ENCODE measurements around the gene UBXN2A.

UBXN2A gene

DNA sequence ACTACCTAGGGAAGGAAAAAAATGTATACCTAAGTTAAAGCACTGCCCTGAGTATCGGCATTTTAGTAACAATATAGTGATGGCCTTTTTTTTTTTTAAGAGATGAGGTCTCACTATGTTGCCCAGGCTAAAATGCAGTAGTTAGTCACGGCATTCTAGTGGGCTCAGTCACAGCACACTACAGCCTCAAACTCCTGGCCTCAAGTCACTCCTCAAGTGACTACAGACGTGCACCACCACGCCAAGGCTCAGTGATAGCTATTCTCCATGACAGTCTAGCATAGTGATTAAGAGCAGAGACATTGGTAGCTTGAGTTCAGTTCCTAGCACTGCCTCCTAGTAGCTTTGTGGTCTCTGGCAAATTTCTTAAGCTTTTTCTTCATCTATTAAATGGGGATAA is 27.6 kb downstream of the UBXN2A start:
- Histone ChIP-seq H3K4me2 (ENCODE audit: low read length, poor library complexity, severe bottlenecking) (no peak overlapping the region), H2BK120ac (ENCODE audit: low read depth, low read length) (no peak overlapping the region), H2BK15ac (ENCODE audit: low read depth, poor library complexity, severe bottlenecking) (no peak overlapping the region), H3K4ac (ENCODE audit: low read depth in 1 of 2, low read length in 2 of 2) (no peak overlapping the region), H3K18ac (ENCODE audit: low read depth in 1 of 2, low read length in 2 of 2) (no peak overlapping the region), H3K27me3 (ENCODE audit: control insufficient read depth in 1 of 2, insufficient read depth in 1 of 2, low read length in 2 of 2) (no peaks in the 10 kb centered on the region), H3K9ac (ENCODE audit: low read length) (no peak overlapping the region), H4K8ac (ENCODE audit: low read length) (no peak overlapping the region), H4K91ac (ENCODE audit: low read length) (no peak overlapping the region), H3K9me3 (ENCODE audit: control insufficient read depth, low read length) (no peaks in the 10 kb centered on the region), H3K27ac (ENCODE audit: low read length, poor library complexity, severe bottlenecking) (no peak overlapping the region), H3K36me3 (ENCODE audit: control insufficient read depth in 1 of 2, insufficient read depth in 2 of 2, low read depth in 1 of 2, low read length in 2 of 2) (peaks cover 6 to 28% of the 10 kb centered on the region in 2 experiments), H2AFZ (ENCODE audit: low read depth, low read length) (no peak overlapping the region), H2AK5ac (ENCODE audit: low read length, severe bottlenecking) (no peak overlapping the region), H2BK5ac (ENCODE audit: low read depth, low read length, poor library complexity, severe bottlenecking) (no peak overlapping the region), H3K4me3 (ENCODE audit: insufficient read depth in 1 of 2, low read depth in 1 of 2, low read length in 2 of 2) (no peak overlapping the region), H2BK12ac (ENCODE audit: low read length in 2 of 2) (no peak overlapping the region), H3K14ac (ENCODE audit: low read length in 2 of 2) (no peak overlapping the region), H3K4me1 (ENCODE audit: control insufficient read depth, insufficient read depth, low read depth, low read length) (no peaks in the 10 kb centered on the region), H3K23ac (ENCODE audit: low read length in 2 of 2) (no peak overlapping the region), H3K79me1 (replicated peaks; ENCODE audit: low read length, poor library complexity, severe bottlenecking) (peaks cover 18% of the 10 kb centered on the region)
- 96% methylated on average over 4 of the region's 4 CpGs for WGBS
- no peak for DNase-seq

DNA sequence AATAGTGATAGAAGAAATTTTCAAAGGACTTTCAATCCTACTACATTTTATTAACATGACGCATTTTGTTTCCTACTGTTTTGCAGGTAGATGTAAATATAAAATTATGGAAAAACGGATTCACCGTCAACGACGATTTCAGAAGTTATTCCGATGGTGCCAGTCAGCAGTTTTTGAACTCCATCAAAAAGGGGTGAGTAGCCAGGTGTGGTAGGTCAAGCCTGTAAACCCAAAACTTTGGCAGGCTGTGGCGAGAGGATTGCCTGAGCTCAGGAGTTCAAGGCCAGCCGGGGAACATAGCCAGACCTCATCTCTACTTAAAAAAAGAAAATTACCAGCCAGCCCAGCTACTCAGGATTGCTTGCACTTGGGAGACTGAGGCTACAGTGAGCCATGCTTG is 36.6 kb downstream of the UBXN2A start:
- no peak overlapping the region for H3K9ac ChIP-seq (ENCODE audit: low read length)
- no peak overlapping the region for H2BK15ac ChIP-seq (ENCODE audit: low read depth, poor library complexity, severe bottlenecking)
- peaks cover 12 to 31% of the 10 kb centered on the region in 2 experiments for H3K36me3 ChIP-seq (ENCODE audit: control insufficient read depth in 1 of 2, insufficient read depth in 2 of 2, low read depth in 1 of 2, low read length in 2 of 2)
- no peak overlapping the region for H3K4ac ChIP-seq (ENCODE audit: low read depth in 1 of 2, low read length in 2 of 2)
- 100% methylated on average over 8 of the region's 8 CpGs for WGBS
- H3K4me3 ChIP-seq (ENCODE audit: insufficient read depth in 1 of 2, low read depth in 1 of 2, low read length in 2 of 2), result no peak overlapping the region
- no peak overlapping the region for H2AK5ac ChIP-seq (ENCODE audit: low read length, severe bottlenecking)
- no peak overlapping the region for H2BK12ac ChIP-seq (ENCODE audit: low read length in 2 of 2)
- H3K18ac ChIP-seq (ENCODE audit: low read depth in 1 of 2, low read length in 2 of 2), result no peak overlapping the region
- H3K9me3 ChIP-seq (ENCODE audit: control insufficient read depth, low read length), result no peaks in the 10 kb centered on the region
- no peak overlapping the region for H3K23ac ChIP-seq (ENCODE audit: low read length in 2 of 2)
- H2AFZ ChIP-seq (ENCODE audit: low read depth, low read length), result no peak overlapping the region
- no peak overlapping the region for H2BK120ac ChIP-seq (ENCODE audit: low read depth, low read length)
- H3K4me2 ChIP-seq (ENCODE audit: low read length, poor library complexity, severe bottlenecking), result no peak overlapping the region
- no peak overlapping the region for H3K14ac ChIP-seq (ENCODE audit: low read length in 2 of 2)
- H3K79me1 ChIP-seq (replicated peaks; ENCODE audit: low read length, poor library complexity, severe bottlenecking), result peaks cover 1% of the 10 kb centered on the region
- H3K27me3 ChIP-seq (ENCODE audit: control insufficient read depth in 1 of 2, insufficient read depth in 1 of 2, low read length in 2 of 2), result no peaks in the 10 kb centered on the region
- no peak overlapping the region for H4K8ac ChIP-seq (ENCODE audit: low read length)
- no peaks in the 10 kb centered on the region for H3K4me1 ChIP-seq (ENCODE audit: control insufficient read depth, insufficient read depth, low read depth, low read length)
- H4K91ac ChIP-seq (ENCODE audit: low read length), result no peak overlapping the region
- no peak overlapping the region for H2BK5ac ChIP-seq (ENCODE audit: low read depth, low read length, poor library complexity, severe bottlenecking)
- DNase-seq, result no peak
- H3K27ac ChIP-seq (ENCODE audit: low read length, poor library complexity, severe bottlenecking), result no peak overlapping the region

DNA sequence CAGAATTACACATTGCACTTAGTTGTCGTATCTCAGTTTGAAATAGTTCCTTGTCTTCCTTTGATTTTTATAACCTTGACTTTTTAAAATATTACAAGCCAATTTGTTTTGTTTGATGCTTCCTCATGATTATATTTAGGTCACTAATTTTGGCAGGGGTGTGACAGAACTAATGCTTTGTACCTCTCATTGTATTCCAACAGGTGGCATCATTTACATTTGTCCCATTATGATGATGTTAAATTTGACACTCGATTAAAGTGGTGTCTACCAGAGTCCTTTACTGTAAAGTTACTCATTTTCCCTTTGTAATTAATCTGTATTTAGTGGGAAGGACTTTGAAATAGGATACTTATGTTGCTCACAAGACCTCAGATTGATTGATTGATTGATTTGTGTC is 48.1 kb downstream of the UBXN2A start:
- H3K14ac ChIP-seq (ENCODE audit: low read length in 2 of 2), result no peak overlapping the region
- no peak overlapping the region for H2AFZ ChIP-seq (ENCODE audit: low read depth, low read length)
- no peak overlapping the region for H2BK15ac ChIP-seq (ENCODE audit: low read depth, poor library complexity, severe bottlenecking)
- H3K27ac ChIP-seq (ENCODE audit: low read length, poor library complexity, severe bottlenecking), result no peak overlapping the region
- H3K9ac ChIP-seq (ENCODE audit: low read length), result no peak overlapping the region
- no peak overlapping the region for H4K91ac ChIP-seq (ENCODE audit: low read length)
- no peaks in the 10 kb centered on the region for H3K9me3 ChIP-seq (ENCODE audit: control insufficient read depth, low read length)
- no peaks in the 10 kb centered on the region for H3K27me3 ChIP-seq (ENCODE audit: control insufficient read depth in 1 of 2, insufficient read depth in 1 of 2, low read length in 2 of 2)
- H2BK120ac ChIP-seq (ENCODE audit: low read depth, low read length), result no peak overlapping the region
- H3K79me1 ChIP-seq (replicated peaks; ENCODE audit: low read length, poor library complexity, severe bottlenecking), result no peaks in the 10 kb centered on the region
- H3K36me3 ChIP-seq (ENCODE audit: control insufficient read depth in 1 of 2, insufficient read depth in 2 of 2, low read depth in 1 of 2, low read length in 2 of 2), result peaks cover 15 to 26% of the 10 kb centered on the region in 2 experiments
- H3K4me2 ChIP-seq (ENCODE audit: low read length, poor library complexity, severe bottlenecking), result no peak overlapping the region
- H2AK5ac ChIP-seq (ENCODE audit: low read length, severe bottlenecking), result no peak overlapping the region
- no peak overlapping the region for H4K8ac ChIP-seq (ENCODE audit: low read length)
- H2BK12ac ChIP-seq (ENCODE audit: low read length in 2 of 2), result no peak overlapping the region
- H3K4me1 ChIP-seq (ENCODE audit: control insufficient read depth, insufficient read depth, low read depth, low read length), result no peaks in the 10 kb centered on the region
- no peak for DNase-seq
- no peak overlapping the region for H3K23ac ChIP-seq (ENCODE audit: low read length in 2 of 2)
- no peak overlapping the region for H2BK5ac ChIP-seq (ENCODE audit: low read depth, low read length, poor library complexity, severe bottlenecking)
- no peak overlapping the region for H3K4me3 ChIP-seq (ENCODE audit: insufficient read depth in 1 of 2, low read depth in 1 of 2, low read length in 2 of 2)
- no CpG with 5 or more reads among the region's 2 CpGs for WGBS
- H3K4ac ChIP-seq (ENCODE audit: low read depth in 1 of 2, low read length in 2 of 2), result no peak overlapping the region
- no peak overlapping the region for H3K18ac ChIP-seq (ENCODE audit: low read depth in 1 of 2, low read length in 2 of 2)

DNA sequence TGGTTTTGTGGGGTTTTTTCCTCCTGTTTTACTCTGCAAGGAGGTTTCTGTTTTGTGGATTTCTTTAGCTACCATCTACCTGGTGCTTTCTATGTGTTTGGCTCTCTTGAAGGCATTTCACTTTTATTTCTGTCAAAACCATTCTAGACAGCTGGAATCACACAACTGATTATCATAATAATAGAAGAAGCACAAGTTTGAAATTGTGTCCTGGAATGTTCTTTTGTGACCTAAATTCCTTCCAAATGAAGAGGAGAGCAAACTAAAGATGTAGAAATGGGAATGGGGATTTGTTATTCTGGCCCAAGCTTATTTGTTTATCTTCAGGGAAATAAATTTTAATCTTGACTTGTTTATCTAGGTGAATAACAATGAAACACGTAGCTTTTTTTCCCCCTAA is 52.7 kb downstream of the UBXN2A start:
- no peak overlapping the region for H3K9ac ChIP-seq (ENCODE audit: low read length)
- DNase-seq, result no peak
- no peak overlapping the region for H4K8ac ChIP-seq (ENCODE audit: low read length)
- no peak overlapping the region for H4K91ac ChIP-seq (ENCODE audit: low read length)
- no peak overlapping the region for H2BK5ac ChIP-seq (ENCODE audit: low read depth, low read length, poor library complexity, severe bottlenecking)
- no peak overlapping the region for H2BK15ac ChIP-seq (ENCODE audit: low read depth, poor library complexity, severe bottlenecking)
- H3K4ac ChIP-seq (ENCODE audit: low read depth in 1 of 2, low read length in 2 of 2), result no peak overlapping the region
- no peak overlapping the region for H2AFZ ChIP-seq (ENCODE audit: low read depth, low read length)
- WGBS, result no CpG with 5 or more reads among the region's 1 CpG
- H2BK120ac ChIP-seq (ENCODE audit: low read depth, low read length), result no peak overlapping the region
- H3K36me3 ChIP-seq (ENCODE audit: control insufficient read depth in 1 of 2, insufficient read depth in 2 of 2, low read depth in 1 of 2, low read length in 2 of 2), result peaks cover 0 to 6% of the 10 kb centered on the region in 2 experiments
- H2BK12ac ChIP-seq (ENCODE audit: low read length in 2 of 2), result no peak overlapping the region
- H3K27ac ChIP-seq (ENCODE audit: low read length, poor library complexity, severe bottlenecking), result no peak overlapping the region
- H3K4me1 ChIP-seq (ENCODE audit: control insufficient read depth, insufficient read depth, low read depth, low read length), result no peaks in the 10 kb centered on the region
- H3K14ac ChIP-seq (ENCODE audit: low read length in 2 of 2), result no peak overlapping the region
- no peak overlapping the region for H3K4me3 ChIP-seq (ENCODE audit: insufficient read depth in 1 of 2, low read depth in 1 of 2, low read length in 2 of 2)
- H3K4me2 ChIP-seq (ENCODE audit: low read length, poor library complexity, severe bottlenecking), result no peak overlapping the region
- H3K79me1 ChIP-seq (replicated peaks; ENCODE audit: low read length, poor library complexity, severe bottlenecking), result no peaks in the 10 kb centered on the region
- no peak overlapping the region for H2AK5ac ChIP-seq (ENCODE audit: low read length, severe bottlenecking)
- H3K27me3 ChIP-seq (ENCODE audit: control insufficient read depth in 1 of 2, insufficient read depth in 1 of 2, low read length in 2 of 2), result no peaks in the 10 kb centered on the region
- no peak overlapping the region for H3K18ac ChIP-seq (ENCODE audit: low read depth in 1 of 2, low read length in 2 of 2)
- H3K9me3 ChIP-seq (ENCODE audit: control insufficient read depth, low read length), result no peaks in the 10 kb centered on the region
- H3K23ac ChIP-seq (ENCODE audit: low read length in 2 of 2), result no peak overlapping the region
